ENCODE results near the gene TMEM176B. TPM values are rescaled to one million over a fixed set of nuclear protein-coding genes. Genes with fewer than 3 reads are reported as not detected.

Gene TMEM176B
- total and polyA plus RNA-seq, 2 of the 13 experiments (the other 11 are each of a cell fraction or from before 2014, with no cell fraction given) = not detected

DNA sequence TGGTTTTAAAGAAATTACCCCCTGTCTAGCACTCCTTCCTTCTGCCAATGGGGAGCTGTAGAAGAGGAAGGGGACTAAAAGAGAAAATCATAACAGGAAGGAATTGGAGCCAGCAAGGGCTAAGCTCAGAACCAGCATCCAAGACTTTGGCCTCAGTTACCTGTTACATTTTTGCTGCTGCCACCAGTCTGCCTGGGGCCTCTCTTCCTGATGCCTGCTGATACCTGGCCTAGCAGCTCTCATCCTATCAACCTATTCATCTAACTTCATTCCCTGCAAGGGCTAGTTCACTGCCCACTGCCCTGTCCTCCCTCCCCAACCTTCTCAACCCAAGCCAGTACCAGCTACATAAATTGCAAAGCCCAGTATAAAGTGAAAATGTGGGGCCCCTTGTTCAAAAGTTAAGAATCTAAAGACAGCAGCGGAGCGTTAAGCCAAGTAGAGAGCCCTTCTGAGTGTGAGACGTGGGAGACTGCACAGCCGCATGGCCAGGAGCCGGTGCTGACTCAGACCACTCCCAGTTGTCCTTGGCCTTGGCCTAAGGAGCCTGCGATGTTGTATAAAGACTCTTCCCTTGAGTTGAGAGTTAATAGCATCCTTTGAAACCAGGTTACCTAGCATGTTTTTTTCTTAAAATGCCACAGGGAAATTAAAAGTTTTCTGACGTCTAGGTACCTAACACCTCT lies 38.9 kb upstream of the TMEM176B start (continued):
- TF ChIP-seq, protein P1, sequence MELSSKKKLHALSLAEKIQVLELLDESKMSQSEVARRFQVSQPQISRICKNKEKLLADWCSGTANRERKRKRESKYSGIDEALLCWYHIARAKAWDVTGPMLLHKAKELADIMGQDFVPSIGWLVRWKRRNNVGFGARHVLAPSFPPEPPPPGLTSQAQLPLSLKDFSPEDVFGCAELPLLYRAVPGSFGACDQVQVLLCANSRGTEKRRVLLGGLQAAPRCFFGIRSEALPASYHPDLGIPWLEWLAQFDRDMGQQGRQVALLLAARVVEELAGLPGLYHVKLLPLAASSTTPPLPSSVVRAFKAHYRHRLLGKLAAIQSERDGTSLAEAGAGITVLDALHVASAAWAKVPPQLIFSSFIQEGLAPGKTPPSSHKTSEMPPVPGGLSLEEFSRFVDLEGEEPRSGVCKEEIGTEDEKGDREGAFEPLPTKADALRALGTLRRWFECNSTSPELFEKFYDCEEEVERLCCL (CRISPR knock-in tag; IDR thresholded peaks at IDR 0.05; ENCODE audit: borderline replicate concordance) = no peak
- no peak for TF ChIP-seq MXD4 (CRISPR knock-in tag; IDR thresholded peaks at IDR 0.05)
- TF ChIP-seq HOXD1 (CRISPR knock-in tag; IDR thresholded peaks at IDR 0.05) = no peak
- no peak for TF ChIP-seq MAFG (CRISPR knock-in tag; IDR thresholded peaks at IDR 0.05)
- TF ChIP-seq CAMTA2 (CRISPR knock-in tag; IDR thresholded peaks at IDR 0.05; ENCODE audit: borderline replicate concordance) = no peak
- TF ChIP-seq, protein P2, sequence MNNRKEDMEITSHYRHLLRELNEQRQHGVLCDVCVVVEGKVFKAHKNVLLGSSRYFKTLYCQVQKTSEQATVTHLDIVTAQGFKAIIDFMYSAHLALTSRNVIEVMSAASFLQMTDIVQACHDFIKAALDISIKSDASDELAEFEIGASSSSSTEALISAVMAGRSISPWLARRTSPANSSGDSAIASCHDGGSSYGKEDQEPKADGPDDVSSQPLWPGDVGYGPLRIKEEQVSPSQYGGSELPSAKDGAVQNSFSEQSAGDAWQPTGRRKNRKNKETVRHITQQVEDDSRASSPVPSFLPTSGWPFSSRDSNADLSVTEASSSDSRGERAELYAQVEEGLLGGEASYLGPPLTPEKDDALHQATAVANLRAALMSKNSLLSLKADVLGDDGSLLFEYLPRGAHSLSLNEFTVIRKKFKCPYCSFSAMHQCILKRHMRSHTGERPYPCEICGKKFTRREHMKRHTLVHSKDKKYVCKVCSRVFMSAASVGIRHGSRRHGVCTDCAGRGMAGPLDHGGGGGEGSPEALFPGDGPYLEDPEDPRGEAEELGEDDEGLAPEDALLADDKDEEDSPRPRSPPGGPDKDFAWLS (CRISPR knock-in tag; IDR thresholded peaks at IDR 0.05; ENCODE audit: borderline replicate concordance) = no peak
- TF ChIP-seq ZNF772 (CRISPR knock-in tag; IDR thresholded peaks at IDR 0.05) = no peak

DNA sequence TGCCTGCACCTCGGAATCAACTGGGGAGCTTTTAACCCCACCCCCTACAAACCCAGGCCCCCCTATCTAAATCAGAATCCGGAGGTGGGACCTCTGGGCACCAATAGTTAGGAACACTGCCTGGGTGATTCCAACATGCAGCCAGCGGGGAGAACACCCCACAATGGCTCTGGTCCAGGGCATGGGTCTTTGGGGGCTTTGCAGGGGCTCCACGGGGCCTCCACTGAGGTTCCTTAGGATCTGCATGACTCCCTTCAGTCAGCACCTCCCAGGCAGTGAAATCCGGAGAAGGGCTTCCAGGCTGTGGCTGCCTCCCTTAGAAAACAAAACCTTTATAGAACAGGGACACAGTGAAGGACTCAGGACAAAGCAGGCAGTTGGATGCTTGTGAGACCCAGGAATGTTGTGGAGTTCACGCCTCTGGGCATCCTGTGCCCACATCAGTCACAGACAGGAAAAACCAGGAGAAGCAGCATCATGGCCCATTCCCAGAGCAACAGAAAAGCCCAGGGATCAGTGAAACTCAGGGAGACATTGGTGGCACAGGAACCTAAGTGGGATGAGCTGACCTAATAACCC lies 35.6 kb upstream of the TMEM176B start:
- Histone ChIP-seq H3K4me2 (ENCODE audit: low read depth, low read length) (no peak overlapping the region), H3K4me3 (replicated peaks in 1 of 3; ENCODE audit: insufficient read depth in 1 of 3, low read depth in 2 of 3, low read length in 3 of 3) (no peak overlapping the region), H3K27ac (ENCODE audit: extremely low read length, insufficient read depth, low read length) (no peak overlapping the region), H2AFZ (ENCODE audit: low read length) (no peak overlapping the region), H3K9me3 (ENCODE audit: low read length) (no peaks in the 10 kb centered on the region), H3K36me3 (replicated peaks in 1 of 2; ENCODE audit: control insufficient read depth in 1 of 2, insufficient read depth in 2 of 2, low read length in 2 of 2) (no peaks in the 10 kb centered on the region), H3K79me2 (ENCODE audit: insufficient read depth, low read length) (no peaks in the 10 kb centered on the region), H3K4me1 (ENCODE audit: insufficient read depth, low read length) (no peaks in the 10 kb centered on the region), H3K27me3 (ENCODE audit: control insufficient read depth in 1 of 2, insufficient read depth in 2 of 2, low read length in 2 of 2) (peaks cover 0 to 3% of the 10 kb centered on the region in 2 experiments; a peak in 1 of 5 replicates), H4K20me1 (ENCODE audit: insufficient read depth, low read length) (no peaks in the 10 kb centered on the region), H3K9ac (ENCODE audit: insufficient read depth, low read depth, low read length) (no peak overlapping the region)
- in situ Hi-C loops (cut with HindIII; ENCODE audit: extremely low pct_ligation_motif_present, low pct_unique_long_range_greater_than_20kb) = no loop called here
- no peak for FAIRE-seq
- no peak for DNase-seq (ENCODE audit: low spot score)
- WGBS (ENCODE audit: low lambda C conversion rate) = 6% methylated on average over 2 of the region's 6 CpGs
- no TSS peak for BruUV-seq (replicated peaks)
- ChIA-PET CTCF (ENCODE audit: low intra/inter-chr PET ratio, low total read pairs) (no interaction called here), POLR2A (no interaction called here)
- intact Hi-C loops (cut with micrococcal nuclease; ENCODE audit: unreplicated experiment) = no loop called here
- ATAC-seq = no peak
- TF ChIP-seq, protein P3, sequence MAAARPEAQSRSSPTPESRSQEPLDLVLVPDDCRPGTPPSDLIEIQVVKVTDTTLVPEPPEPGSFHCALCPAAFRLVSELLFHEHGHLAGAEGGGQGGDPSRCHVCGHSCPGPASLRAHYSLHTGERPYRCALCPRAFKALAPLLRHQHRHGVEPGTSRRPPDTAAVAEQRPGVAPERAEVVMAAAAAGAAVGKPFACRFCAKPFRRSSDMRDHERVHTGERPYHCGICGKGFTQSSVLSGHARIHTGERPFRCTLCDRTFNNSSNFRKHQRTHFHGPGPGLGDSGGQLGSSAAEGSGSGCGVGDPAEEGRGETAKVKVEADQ (CRISPR knock-in tag; IDR thresholded peaks at IDR 0.05; ENCODE audit: borderline replicate concordance) = no peak
- TF ChIP-seq KDM5B (CRISPR knock-in tag; IDR thresholded peaks at IDR 0.05; ENCODE audit: borderline replicate concordance) (no peak), ERF (CRISPR knock-in tag; IDR thresholded peaks at IDR 0.05) (no peak), KLF13 (CRISPR knock-in tag; IDR thresholded peaks at IDR 0.05) (no peak), ARID2 (CRISPR knock-in tag; IDR thresholded peaks at IDR 0.05; ENCODE audit: borderline replicate concordance) (no peak), ZNF773 (CRISPR knock-in tag; IDR thresholded peaks at IDR 0.05; ENCODE audit: borderline replicate concordance) (no peak), NR3C1 (CRISPR knock-in tag; IDR thresholded peaks at IDR 0.05) (no peak), ZNF550 (CRISPR knock-in tag; IDR thresholded peaks at IDR 0.05; ENCODE audit: borderline replicate concordance) (no peak)
- TF ChIP-seq, protein P4, sequence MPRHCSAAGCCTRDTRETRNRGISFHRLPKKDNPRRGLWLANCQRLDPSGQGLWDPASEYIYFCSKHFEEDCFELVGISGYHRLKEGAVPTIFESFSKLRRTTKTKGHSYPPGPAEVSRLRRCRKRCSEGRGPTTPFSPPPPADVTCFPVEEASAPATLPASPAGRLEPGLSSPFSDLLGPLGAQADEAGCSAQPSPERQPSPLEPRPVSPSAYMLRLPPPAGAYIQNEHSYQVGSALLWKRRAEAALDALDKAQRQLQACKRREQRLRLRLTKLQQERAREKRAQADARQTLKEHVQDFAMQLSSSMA (CRISPR knock-in tag; IDR thresholded peaks at IDR 0.05) = no peak
- TF ChIP-seq, protein P5, sequence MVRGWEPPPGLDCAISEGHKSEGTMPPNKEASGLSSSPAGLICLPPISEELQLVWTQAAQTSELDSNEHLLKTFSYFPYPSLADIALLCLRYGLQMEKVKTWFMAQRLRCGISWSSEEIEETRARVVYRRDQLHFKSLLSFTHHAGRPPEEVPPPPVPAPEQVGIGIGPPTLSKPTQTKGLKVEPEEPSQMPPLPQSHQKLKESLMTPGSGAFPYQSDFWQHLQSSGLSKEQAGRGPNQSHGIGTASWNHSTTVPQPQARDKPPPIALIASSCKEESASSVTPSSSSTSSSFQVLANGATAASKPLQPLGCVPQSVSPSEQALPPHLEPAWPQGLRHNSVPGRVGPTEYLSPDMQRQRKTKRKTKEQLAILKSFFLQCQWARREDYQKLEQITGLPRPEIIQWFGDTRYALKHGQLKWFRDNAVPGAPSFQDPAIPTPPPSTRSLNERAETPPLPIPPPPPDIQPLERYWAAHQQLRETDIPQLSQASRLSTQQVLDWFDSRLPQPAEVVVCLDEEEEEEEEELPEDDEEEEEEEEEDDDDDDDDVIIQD (CRISPR knock-in tag; IDR thresholded peaks at IDR 0.05; ENCODE audit: low read depth) = no peak
